SK-N-SH treated with all-trans-retinoic acid at 6 μM for 48 hours (cell line): Measurements from ENCODE around the gene MFRP.

Experiments used
- CSDC2 ChIP-seq: fragments of 250-450 bp; sonication (Bioruptor Pico); IDR thresholded peaks from 2 replicates; pipeline ENCODE4 v1.5.0; 2020; ENCODE audit warnings: mild to moderate bottlenecking, moderate library complexity
- GLIS3 ChIP-seq: fragments of 250-450 bp; sonication (Bioruptor Pico); IDR thresholded peaks from 2 replicates; pipeline ENCODE4 v1.5.0; 2020; ENCODE audit warnings: mild to moderate bottlenecking, moderate library complexity
- OSR1 ChIP-seq: fragments of 250-450 bp; sonication (Bioruptor Pico); IDR thresholded peaks from 2 replicates; pipeline ENCODE4 v1.8.0; 2022; ENCODE audit warnings: moderate library complexity, mild to moderate bottlenecking, inconsistent platforms
- PPARA ChIP-seq: fragments of 250-450 bp; sonication (Bioruptor Pico); IDR thresholded peaks from 2 replicates; pipeline ENCODE4 v1.5.0; 2020; ENCODE audit warnings: mild to moderate bottlenecking, borderline replicate concordance
- SNAI2 ChIP-seq: fragments of 250-450 bp; sonication (Bioruptor Pico); IDR thresholded peaks from 2 replicates; pipeline ENCODE4 v1.5.0; 2020; ENCODE audit warnings: mild to moderate bottlenecking, moderate library complexity
- ZFP3 ChIP-seq: fragments of 250-450 bp; sonication (Bioruptor Pico); IDR thresholded peaks from 2 replicates; pipeline ENCODE4 v1.5.0; 2020; ENCODE audit warnings: mild to moderate bottlenecking, moderate library complexity
- ZFP30 ChIP-seq: fragments of 450-650 bp; formaldehyde crosslinking; IDR thresholded peaks from 2 replicates; pipeline ENCODE4 v1.5.0; 2022; ENCODE audit warnings: mild to moderate bottlenecking, moderate library complexity
- TF ChIP-seq, protein P1 (sequence below): fragments of 250-450 bp; sonication (Bioruptor Pico); IDR thresholded peaks from 2 replicates; pipeline ENCODE4 v1.8.0; 2020; ENCODE audit warnings: mild to moderate bottlenecking, moderate library complexity, borderline replicate concordance

DNA sequence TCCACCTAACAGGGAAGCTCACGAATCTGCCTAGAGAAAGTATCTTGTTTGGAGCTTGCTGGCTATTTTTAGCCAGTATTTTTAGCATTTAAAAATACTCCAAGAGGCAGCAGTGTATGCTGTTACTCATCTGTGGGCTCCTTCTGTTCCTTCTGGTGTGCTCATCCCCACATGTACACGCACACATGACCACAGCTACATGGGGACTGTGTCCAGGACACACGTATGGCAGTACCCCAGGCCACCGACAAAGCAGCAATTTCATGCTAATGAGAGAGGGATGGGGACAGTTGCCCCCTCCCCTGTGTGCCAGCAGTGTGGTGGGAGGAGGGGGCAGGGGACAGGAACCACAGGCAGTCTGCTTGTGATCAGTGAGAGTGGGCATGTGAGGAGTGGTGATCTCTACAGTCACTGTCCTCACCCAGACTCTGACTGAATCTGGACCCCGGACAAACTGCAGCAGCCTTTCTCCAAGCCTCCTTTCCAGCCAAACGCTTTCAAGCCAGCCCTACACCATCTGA is 18.6 kb upstream of the MFRP start:
- TF ChIP-seq GLIS3 (CRISPR knock-in tag) (no peak), ZFP3 (CRISPR knock-in tag) (no peak), PPARA (CRISPR knock-in tag) (no peak), OSR1 (CRISPR knock-in tag) (no peak), ZFP30 (CRISPR knock-in tag) (no peak), CSDC2 (CRISPR knock-in tag) (no peak), SNAI2 (CRISPR knock-in tag) (no peak)
- TF ChIP-seq, protein P1, sequence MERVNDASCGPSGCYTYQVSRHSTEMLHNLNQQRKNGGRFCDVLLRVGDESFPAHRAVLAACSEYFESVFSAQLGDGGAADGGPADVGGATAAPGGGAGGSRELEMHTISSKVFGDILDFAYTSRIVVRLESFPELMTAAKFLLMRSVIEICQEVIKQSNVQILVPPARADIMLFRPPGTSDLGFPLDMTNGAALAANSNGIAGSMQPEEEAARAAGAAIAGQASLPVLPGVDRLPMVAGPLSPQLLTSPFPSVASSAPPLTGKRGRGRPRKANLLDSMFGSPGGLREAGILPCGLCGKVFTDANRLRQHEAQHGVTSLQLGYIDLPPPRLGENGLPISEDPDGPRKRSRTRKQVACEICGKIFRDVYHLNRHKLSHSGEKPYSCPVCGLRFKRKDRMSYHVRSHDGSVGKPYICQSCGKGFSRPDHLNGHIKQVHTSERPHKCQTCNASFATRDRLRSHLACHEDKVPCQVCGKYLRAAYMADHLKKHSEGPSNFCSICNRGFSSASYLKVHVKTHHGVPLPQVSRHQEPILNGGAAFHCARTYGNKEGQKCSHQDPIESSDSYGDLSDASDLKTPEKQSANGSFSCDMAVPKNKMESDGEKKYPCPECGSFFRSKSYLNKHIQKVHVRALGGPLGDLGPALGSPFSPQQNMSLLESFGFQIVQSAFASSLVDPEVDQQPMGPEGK (CRISPR knock-in tag) = no peak
